OCI-M2 (cell line): Measurements from ENCODE around the gene CRAMP1.

Source experiments
- DNase-seq: peaks from one replicate; lab custom pipeline; 2025; ENCODE audit not compliant: unreplicated experiment; lab: John Stamatoyannopoulos, UW

The CRAMP1 gene

GRCh38 chr16:1655269-1655807, 43.2 kb downstream of the CRAMP1 start:
- no peak for DNase-seq

DNA sequence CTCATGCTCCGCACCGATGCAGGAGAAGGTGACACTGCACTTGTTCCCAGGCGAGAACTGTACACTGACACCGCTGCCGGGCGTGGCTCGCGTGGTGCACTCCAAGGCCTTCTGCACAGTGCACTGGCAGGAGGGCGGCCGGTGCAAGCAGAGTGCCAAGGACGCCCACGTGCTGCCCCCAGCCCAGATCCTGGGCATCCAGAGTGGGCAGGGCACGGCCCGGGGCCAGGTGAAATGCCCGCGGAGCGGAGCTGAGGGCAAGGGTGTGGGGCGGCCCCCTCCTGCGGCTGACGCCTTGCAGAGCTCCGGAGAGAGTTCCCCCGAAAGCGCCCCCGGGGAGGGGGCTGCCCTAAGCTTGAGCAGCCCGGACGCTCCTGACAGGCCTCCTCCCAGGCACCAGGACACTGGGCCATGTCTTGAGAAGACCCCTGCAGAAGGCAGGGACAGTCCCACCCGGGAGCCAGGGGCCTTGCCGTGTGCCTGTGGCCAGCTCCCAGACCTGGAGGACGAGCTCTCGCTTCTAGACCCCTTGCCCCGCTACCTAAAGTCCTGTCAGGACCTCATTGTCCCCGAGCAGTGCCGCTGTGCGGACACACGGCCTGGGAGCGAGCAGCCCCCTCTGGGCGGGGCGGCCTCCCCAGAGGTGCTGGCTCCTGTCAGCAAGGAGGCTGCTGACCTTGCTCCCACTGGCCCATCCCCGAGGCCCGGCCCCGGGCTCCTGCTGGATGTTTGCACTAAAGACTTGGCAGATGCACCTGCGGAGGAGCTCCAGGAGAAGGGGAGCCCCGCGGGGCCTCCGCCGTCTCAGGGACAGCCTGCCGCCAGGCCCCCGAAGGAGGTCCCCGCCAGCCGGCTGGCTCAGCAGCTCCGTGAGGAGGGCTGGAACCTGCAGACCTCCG, 44.0 kb downstream of the CRAMP1 start:
- no peak for DNase-seq

- no peak for DNase-seq
These were observed 44.9 kb downstream of the CRAMP1 start for GRCh38 chr16:1656808-1657617.

DNA sequence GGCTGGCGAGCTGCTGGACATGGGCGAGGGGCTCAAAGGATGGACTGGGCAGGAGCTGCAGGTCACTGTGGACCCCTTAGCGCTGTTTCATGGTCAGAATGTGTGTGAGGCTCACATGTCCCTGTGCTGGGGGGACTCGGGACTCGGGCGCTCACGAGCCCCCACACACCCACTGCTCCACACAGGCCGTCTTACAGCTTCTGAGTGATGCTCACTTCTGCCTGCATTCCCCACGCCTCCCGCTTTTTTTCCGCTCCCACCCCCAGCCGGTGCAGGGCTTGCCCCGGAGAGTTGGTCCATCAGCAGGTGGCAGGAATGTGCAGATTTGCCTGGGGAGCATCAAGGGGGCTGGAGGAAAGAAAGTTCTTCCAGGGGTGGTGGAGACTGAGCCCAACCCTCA, 45.7 kb downstream of the CRAMP1 start:
- no peak for DNase-seq

- no peak for DNase-seq
These were observed 46.9 kb downstream of the CRAMP1 start for GRCh38 chr16:1659031-1659430.

- no peak for DNase-seq
These were observed 49.7 kb downstream of the CRAMP1 start for GRCh38 chr16:1661826-1662225.

GRCh38 chr16:1662543-1662942, 50.4 kb downstream of the CRAMP1 start:
- DNase-seq: no peak

DNA sequence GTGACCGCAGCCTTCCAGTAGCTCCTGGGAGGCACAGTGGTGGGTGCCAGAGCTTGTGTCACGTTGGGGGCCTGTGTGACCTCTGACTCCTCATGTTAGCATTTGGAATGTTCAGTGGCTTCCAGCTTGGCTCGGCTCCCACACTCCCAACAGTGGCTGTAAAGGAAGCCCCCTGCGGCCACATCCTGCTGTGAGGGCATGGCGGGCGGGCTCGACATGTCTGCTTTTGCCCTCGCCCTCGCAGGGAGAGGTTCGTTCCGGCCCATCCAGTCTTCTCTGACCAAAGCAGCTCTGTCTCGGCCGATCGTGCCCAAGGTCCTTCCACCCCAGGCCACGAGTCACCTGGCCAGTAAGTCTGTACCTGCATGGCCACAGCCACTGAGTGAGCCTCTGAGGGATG, 53.7 kb downstream of the CRAMP1 start:
- DNase-seq: no peak

DNA sequence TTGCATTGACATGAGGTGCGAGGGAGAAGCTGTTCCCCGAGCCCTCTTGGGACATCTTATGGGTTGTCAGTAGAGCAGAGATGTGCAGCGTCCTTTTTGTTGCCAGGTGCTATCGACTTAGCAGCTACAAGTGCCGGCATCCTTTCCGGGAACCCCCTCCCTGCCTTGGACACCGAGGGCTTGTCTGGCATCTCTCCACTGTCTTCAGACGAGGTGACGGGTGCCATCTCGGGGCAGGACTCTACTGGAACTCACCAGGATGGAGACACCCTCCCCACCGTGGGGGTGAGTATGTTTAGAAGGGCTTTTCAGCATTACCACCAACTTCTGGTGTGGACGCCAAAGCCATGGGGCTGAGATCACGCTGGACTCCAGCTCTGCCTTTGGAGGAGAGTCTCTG, 54.2 kb downstream of the CRAMP1 start:
- DNase-seq: no peak

GRCh38 chr16:1667271-1667670, 55.1 kb downstream of the CRAMP1 start:
- DNase-seq: no peak

DNA sequence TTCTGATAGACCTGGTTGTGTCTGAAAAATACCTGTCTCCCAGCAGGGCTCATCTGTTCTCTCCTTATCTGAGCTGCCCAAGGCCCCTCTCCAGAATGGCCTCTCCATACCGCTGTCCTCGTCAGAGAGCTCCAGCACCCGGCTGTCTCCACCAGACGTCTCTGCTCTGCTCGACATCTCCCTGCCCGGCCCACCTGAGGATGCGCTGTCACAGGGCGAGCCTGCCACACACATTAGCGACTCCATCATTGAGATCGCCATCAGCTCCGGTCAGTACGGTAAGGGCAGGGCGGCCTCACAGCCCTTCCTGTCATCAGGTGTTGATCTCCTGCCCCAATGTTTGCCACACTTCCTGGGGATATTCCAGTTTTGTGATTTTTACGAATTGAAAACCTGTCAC, 55.8 kb downstream of the CRAMP1 start:
- no peak for DNase-seq

DNA sequence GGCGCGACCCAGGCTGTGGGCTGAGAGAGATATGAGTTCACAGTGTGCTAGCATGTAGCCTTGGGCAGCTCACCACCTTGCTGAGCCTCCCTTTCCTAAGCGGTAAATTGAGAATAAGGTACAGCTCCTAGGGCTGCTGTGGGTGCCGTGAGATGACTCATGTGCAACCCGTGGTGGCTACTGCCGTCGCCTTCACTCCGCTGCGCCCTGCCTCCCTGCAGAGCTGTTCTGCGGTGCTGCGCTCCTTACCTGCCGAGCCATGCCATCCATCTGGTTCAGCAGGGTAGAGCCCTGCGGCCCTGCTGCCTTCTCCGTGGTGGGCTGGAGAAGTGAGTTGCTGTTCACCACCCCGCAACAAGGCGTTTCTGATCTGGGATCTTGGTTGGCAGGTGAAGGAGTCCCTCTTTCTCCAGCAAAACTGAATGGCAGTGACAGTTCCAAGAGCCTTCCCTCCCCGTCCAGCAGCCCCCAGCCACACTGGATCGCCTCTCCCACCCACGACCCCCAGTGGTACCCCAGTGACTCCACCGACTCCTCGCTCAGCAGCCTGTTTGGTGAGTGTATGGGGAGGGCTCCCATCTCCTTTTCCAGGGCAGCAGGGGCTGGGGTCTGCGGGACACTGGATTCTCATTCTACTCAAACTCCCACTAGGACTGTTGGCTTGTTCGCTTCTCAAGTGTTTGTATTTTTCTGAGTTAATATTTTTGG, 56.6 kb downstream of the CRAMP1 start:
- DNase-seq: no peak

- DNase-seq: no peak
These were observed 57.5 kb downstream of the CRAMP1 start for GRCh38 chr16:1669698-1670097.

DNA sequence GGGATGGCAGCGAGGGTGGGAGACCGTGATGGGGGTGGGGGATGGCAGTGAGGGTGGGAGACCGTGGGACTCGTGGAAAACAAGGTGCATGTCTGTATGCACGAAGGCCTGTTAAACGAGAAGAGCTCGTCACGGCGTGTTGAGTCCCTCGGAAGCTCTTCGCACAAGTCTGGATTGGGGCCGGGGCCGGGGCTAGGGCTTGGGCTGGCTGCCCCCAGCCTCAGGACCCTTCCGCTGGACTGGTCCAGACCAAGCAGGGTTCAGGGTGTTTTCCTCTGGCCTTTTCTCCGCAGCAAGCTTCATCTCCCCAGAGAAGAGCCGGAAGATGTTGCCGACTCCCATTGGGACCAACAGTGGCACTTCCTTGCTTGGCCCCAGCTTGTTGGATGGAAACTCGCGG, 58.2 kb downstream of the CRAMP1 start:
- DNase-seq: no peak

- DNase-seq: no peak
These were observed 58.7 kb downstream of the CRAMP1 start for GRCh38 chr16:1670866-1671265.

GRCh38 chr16:1673424-1674151, 61.4 kb downstream of the CRAMP1 start:
- no peak for DNase-seq

DNA sequence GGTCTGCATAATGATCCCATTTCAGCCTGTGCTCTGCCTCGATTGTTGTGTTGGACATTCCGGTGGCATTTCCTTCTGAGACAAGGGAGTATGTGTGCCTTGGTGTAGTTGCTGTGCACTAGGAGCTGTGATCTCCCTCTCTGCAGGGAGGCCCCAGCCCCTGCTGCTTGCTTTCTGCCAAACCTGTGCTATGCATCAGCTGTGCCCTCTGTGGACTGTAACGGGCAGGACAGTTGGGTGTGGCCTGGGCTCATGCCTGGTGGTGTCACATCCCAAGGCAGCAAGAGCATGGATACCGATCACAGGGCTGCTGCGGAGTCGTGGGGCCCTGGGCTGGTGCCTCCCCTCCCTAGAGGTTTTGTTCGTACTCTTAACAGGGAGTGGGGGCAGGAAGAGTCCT, 62.1 kb downstream of the CRAMP1 start:
- DNase-seq: no peak

DNA sequence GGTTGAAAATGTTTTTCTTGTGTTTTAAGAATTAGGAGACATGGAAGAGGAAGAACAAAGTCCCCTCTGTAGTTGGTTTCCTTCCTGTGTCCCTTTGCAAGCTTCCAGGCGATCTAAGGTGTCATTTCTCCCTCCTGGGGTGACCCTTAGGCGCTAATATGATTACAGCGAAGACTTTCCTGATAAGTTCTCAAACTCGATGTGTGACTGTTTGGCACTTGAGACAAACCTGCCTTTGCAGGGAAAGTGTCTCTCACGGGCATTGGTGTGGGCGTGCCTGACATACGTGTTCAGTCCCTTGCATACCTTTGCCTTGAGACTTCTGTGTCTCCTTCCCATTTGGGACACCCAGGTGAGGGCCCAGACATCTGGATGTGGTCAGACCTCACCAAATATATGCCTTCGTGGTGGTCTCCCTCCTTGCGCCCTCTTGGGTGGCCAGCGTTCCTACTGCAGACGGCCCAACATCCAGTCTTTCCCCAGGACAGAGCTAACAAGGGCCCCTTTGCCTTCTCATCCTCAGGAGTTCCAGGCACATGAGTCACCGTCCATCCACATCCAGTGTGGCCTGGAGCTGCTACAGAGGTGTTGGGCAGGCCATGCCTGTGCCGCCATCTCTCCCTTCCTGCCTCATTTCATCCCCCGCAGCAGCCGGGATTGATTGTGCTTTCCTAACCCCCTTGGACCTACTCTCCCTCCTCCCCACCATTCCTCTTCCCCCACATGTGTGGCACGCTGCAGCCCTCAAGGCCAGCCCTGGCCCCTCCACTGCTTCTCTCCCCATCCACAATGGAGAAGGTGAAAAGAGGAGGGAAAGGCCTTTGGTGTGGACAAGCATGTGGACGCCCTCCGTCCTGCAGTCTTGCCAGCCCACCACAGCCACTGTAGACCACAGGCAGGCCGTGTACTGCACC, 62.8 kb downstream of the CRAMP1 start:
- DNase-seq: no peak

GRCh38 chr16:1676661-1677060, 64.5 kb downstream of the CRAMP1 start:
- no peak for DNase-seq

- no peak for DNase-seq
These were observed 65.2 kb downstream of the CRAMP1 start for GRCh38 chr16:1677339-1677738.
